Vagina (tissue), 2 donors: ENCODE measurements around the gene MED13L. TPM values are rescaled to one million over a fixed set of nuclear protein-coding genes. Genes with fewer than 3 reads are reported as not detected.

Source experiments
- DNase-seq, 2 donors: peaks; one replicate each; pipeline ENCODE4 v3.0.0-alpha.2; 2017; ENCODE audit errors: extremely low spot score in 2 of 2
- H3K27ac ChIP-seq: fragments of 200-600 bp; sonication (generic); one replicate; pipeline ENCODE4 v1.5.1; 2019
- H3K27me3 ChIP-seq: fragments of 200-600 bp; sonication (generic); one replicate; pipeline ENCODE4 v1.5.1; 2019
- H3K36me3 ChIP-seq, 2 donors: fragments of 200-600 bp; sonication (generic); one replicate each; pipeline ENCODE4 v1.5.1; 2017 to 2019
- H3K4me1 ChIP-seq: fragments of 200-600 bp; sonication (generic); one replicate; pipeline ENCODE4 v1.5.1; 2019
- H3K4me3 ChIP-seq, 2 donors: fragments of 200-600 bp; sonication (generic); 1 replicate in 1 of 2; 2 replicates in 1 of 2; pipeline ENCODE4 v1.5.1; 2016 to 2019
- H3K9me3 ChIP-seq: fragments of 200-600 bp; sonication (generic); one replicate; pipeline ENCODE4 v1.5.1; 2019
- POLR2A ChIP-seq, 2 donors: fragments of 450-650 bp; IDR thresholded peaks; one replicate each; pipeline ENCODE4 v1.6.1; 2017; ENCODE audit warnings: antibody characterized with exemption in 2 of 2, mild to moderate bottlenecking in 2 of 2, moderate library complexity in 2 of 2
- POLR2AphosphoS5 ChIP-seq, 2 donors: sonication (generic); formaldehyde crosslinking; IDR thresholded peaks; one replicate each; pipeline ENCODE4 v1.9.0; 2017; ENCODE audit warnings: antibody characterized with exemption in 2 of 2, mild to moderate bottlenecking in 2 of 2, low read depth in 1 of 2; ENCODE audit not compliant: insufficient read depth in 1 of 2
- intact Hi-C: fragments of 100-400 bp; cut with DNase I; formaldehyde crosslinking; loops from one replicate; pipeline ENCODE4 v1.15.1; 2023
- total RNA-seq: library from RNA; depleted of rRNA; stranded (reverse); fragments of >200 nt; gene quantifications from one replicate; pipeline ENCODE4 v1.2.3, GENCODE V29; 2016
- TF ChIP-seq, protein P1 (sequence below), 3 experiments: fragments of 450-650 bp in 2 of 3; fragments of 200-600 bp in 1 of 3; sonication (generic) in 1 of 3; IDR thresholded peaks; one replicate each; pipeline ENCODE4 v1.5.1; 2017 to 2019; ENCODE audit warnings: antibody characterized with exemption in 3 of 3, mild to moderate bottlenecking in 2 of 3, moderate library complexity in 2 of 3

Gene MED13L
- total RNA-seq, 1 donor from 2014 or later = 161 TPM

DNA sequence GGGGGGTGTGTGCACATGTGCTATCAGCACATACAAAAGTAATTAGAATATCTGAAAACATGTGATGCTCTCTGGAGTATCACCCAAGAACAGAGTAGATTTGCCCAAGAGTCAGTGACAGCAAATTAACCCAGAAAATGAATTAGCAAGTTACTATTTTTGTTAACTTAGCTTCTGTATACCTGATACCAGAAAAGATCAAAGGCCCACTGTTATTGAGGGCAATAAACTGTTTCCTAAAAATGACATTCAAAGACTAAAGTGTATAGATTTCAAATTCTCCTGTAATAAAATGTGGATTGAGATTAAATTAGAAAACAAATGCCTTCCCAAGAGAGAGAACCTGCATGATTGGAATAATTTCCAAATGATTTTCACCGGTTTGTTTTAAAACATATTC is 184.7 kb downstream of the MED13L start:
- H3K9me3 ChIP-seq = no peaks in the 10 kb centered on the region
- H3K27ac ChIP-seq = no peak overlapping the region
- no peak for DNase-seq
- H3K4me3 ChIP-seq = no peak overlapping the region
- H3K36me3 ChIP-seq = no peaks in the 10 kb centered on the region
- H3K27me3 ChIP-seq = no peaks in the 10 kb centered on the region
- TF ChIP-seq POLR2AphosphoS5 (IDR thresholded peaks at IDR 0.05; ENCODE audit: insufficient read depth in 1 of 2, low read depth in 1 of 2) (no peak), POLR2A (IDR thresholded peaks at IDR 0.05) (no peak)
- TF ChIP-seq, protein P1, sequence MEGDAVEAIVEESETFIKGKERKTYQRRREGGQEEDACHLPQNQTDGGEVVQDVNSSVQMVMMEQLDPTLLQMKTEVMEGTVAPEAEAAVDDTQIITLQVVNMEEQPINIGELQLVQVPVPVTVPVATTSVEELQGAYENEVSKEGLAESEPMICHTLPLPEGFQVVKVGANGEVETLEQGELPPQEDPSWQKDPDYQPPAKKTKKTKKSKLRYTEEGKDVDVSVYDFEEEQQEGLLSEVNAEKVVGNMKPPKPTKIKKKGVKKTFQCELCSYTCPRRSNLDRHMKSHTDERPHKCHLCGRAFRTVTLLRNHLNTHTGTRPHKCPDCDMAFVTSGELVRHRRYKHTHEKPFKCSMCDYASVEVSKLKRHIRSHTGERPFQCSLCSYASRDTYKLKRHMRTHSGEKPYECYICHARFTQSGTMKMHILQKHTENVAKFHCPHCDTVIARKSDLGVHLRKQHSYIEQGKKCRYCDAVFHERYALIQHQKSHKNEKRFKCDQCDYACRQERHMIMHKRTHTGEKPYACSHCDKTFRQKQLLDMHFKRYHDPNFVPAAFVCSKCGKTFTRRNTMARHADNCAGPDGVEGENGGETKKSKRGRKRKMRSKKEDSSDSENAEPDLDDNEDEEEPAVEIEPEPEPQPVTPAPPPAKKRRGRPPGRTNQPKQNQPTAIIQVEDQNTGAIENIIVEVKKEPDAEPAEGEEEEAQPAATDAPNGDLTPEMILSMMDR (IDR thresholded peaks at IDR 0.05) = no peak
- intact Hi-C loops = no loop called here
- H3K4me1 ChIP-seq = peaks cover 14% of the 10 kb centered on the region

DNA sequence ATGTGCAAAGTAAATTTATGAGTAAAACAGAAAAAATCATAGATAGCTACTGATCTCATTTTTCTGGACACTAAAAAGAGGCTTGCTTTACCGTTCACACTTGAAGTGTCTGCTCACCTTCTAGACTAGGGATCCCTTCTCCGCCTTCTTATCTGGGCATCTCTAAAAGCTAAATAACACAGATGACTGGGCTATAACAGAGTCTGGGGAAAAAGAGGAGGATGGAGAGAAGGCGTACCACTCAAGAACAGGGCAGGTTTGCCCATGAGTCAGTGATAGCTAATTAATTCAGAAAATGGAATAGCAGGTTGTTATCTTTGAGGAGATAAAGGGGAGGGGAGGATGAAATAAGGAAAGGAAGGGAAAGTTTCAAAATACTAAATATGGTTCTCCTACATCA is 185.3 kb downstream of the MED13L start:
- Histone ChIP-seq H3K27ac (no peak overlapping the region), H3K36me3 (no peaks in the 10 kb centered on the region), H3K4me1 (peaks cover 14% of the 10 kb centered on the region), H3K27me3 (no peaks in the 10 kb centered on the region), H3K4me3 (no peak overlapping the region), H3K9me3 (no peaks in the 10 kb centered on the region)
- no peak for TF ChIP-seq POLR2A (IDR thresholded peaks at IDR 0.05)
- TF ChIP-seq, protein P1 (IDR thresholded peaks at IDR 0.05) = no peak
- no peak for TF ChIP-seq POLR2AphosphoS5 (IDR thresholded peaks at IDR 0.05; ENCODE audit: insufficient read depth in 1 of 2, low read depth in 1 of 2)
- intact Hi-C loops = no loop called here
- DNase-seq = no peak

DNA sequence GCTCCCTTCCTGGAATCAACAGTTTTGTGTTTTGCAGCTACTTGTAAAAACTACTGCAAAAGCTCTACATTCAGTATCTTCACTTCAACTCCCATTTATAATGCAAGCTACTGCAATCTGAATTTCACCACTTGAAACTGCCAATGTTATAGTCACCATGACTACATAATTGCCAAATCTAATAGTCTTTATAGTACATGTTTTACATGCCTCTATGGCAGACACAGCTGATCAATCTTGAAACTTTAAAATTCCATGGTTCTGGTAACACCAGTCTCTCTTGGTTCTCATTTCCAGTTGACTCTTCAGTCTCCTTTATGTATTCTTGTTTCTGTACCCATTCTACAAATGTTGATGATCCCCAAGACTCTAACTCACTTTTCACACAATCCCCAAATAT is 185.9 kb downstream of the MED13L start:
- Histone ChIP-seq H3K4me3 (no peak overlapping the region), H3K4me1 (peaks cover 14% of the 10 kb centered on the region), H3K9me3 (no peaks in the 10 kb centered on the region), H3K36me3 (no peaks in the 10 kb centered on the region), H3K27me3 (no peaks in the 10 kb centered on the region), H3K27ac (no peak overlapping the region)
- DNase-seq = no peak
- TF ChIP-seq POLR2A (IDR thresholded peaks at IDR 0.05) (no peak), POLR2AphosphoS5 (IDR thresholded peaks at IDR 0.05; ENCODE audit: insufficient read depth in 1 of 2, low read depth in 1 of 2) (no peak)
- TF ChIP-seq, protein P1 (IDR thresholded peaks at IDR 0.05) = no peak
- intact Hi-C loops = no loop called here

DNA sequence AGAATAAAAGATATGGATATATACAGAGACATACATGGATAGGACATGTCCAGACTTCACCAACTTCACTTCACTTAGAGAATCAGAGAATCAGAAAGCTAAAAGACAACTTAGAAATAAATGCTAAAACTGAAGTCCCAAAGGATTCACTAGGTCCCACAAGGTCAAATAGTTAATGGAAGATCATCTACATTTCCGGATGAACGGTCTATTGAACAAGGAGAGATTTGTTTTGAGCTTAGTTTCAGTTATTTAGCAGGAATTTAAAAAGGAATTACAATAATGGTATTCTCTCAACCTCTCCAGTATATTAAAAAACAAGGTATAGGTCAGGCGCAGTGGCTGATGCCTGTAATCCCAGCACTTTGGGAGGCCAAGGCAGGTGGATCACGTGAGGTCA is 187.0 kb downstream of the MED13L start:
- no peaks in the 10 kb centered on the region for H3K36me3 ChIP-seq
- intact Hi-C loops = no loop called here
- no peak overlapping the region for H3K27ac ChIP-seq
- no peaks in the 10 kb centered on the region for H3K9me3 ChIP-seq
- TF ChIP-seq, protein P1 (IDR thresholded peaks at IDR 0.05) = no peak
- TF ChIP-seq POLR2AphosphoS5 (IDR thresholded peaks at IDR 0.05; ENCODE audit: insufficient read depth in 1 of 2, low read depth in 1 of 2) (no peak), POLR2A (IDR thresholded peaks at IDR 0.05) (no peak)
- no peaks in the 10 kb centered on the region for H3K27me3 ChIP-seq
- no peak for DNase-seq
- H3K4me1 ChIP-seq = peaks cover 14% of the 10 kb centered on the region
- H3K4me3 ChIP-seq = no peak overlapping the region

DNA sequence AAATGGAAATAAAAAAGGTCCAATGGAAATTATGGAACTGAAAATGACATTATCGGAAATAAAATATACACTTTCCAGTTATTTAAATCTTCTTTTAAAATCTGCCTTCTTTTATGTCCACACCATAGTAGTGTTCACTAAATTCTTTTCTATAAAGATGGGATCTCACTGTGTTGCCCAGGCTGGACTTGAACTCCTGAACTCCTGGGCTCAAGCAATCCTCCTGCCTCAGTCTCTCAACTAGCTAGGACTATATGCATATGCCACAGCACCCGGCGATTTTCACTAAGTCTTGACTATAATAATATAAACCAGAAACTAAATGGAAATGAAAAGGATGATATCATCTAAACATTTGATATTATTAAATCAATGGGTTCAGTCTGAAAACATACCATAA is 188.4 kb downstream of the MED13L start:
- TF ChIP-seq POLR2AphosphoS5 (IDR thresholded peaks at IDR 0.05; ENCODE audit: insufficient read depth in 1 of 2, low read depth in 1 of 2) = no peak
- TF ChIP-seq, protein P1 (IDR thresholded peaks at IDR 0.05) = no peak
- no peak for TF ChIP-seq POLR2A (IDR thresholded peaks at IDR 0.05)
- Histone ChIP-seq H3K4me1 (peaks cover 14% of the 10 kb centered on the region), H3K4me3 (no peak overlapping the region), H3K36me3 (no peaks in the 10 kb centered on the region), H3K27me3 (no peaks in the 10 kb centered on the region), H3K9me3 (no peaks in the 10 kb centered on the region), H3K27ac (no peak overlapping the region)
- intact Hi-C loops = no loop called here
- no peak for DNase-seq
